GM23248 (cell line): ENCODE measurements around the gene SCN3B. TPM values are rescaled to one million over a fixed set of nuclear protein-coding genes. Genes with fewer than 3 reads are reported as not detected.

Experiments used
- DNase-seq: peaks from one replicate; pipeline ENCODE4 v3.0.0-alpha.2; 2015
- H2AFZ ChIP-seq: fragments of 200-600 bp; sonication (generic); 2 replicates; pipeline ENCODE4 v1.6.1; 2016; ENCODE audit warnings: antibody characterized with exemption
- H3F3A ChIP-seq: fragments of 200-600 bp; sonication (generic); 2 replicates; pipeline ENCODE4 v1.6.1; 2016; ENCODE audit warnings: mild to moderate bottlenecking, antibody characterized with exemption, mixed run types; ENCODE audit not compliant: insufficient read depth
- H3K27ac ChIP-seq: fragments of 200-600 bp; sonication (generic); 2 replicates; pipeline ENCODE4 v1.5.1; 2016; ENCODE audit warnings: mild to moderate bottlenecking
- H3K27me3 ChIP-seq: fragments of 200-600 bp; sonication (generic); replicated peaks from 2 replicates; pipeline ENCODE4 v1.6.1; 2016; ENCODE audit warnings: mild to moderate bottlenecking; ENCODE audit not compliant: insufficient read depth
- H3K36me3 ChIP-seq: fragments of 200-600 bp; sonication (generic); 2 replicates; pipeline ENCODE4 v1.6.1; 2016; ENCODE audit warnings: low read depth, mild to moderate bottlenecking
- H3K4me1 ChIP-seq: fragments of 200-600 bp; sonication (generic); 2 replicates; pipeline ENCODE4 v1.6.1; 2016; ENCODE audit warnings: mild to moderate bottlenecking; ENCODE audit not compliant: insufficient read depth
- H3K4me2 ChIP-seq: fragments of 200-600 bp; sonication (generic); one replicate; pipeline ENCODE4 v1.6.1; 2016; ENCODE audit warnings: mild to moderate bottlenecking; ENCODE audit not compliant: unreplicated experiment
- H3K4me3 ChIP-seq: fragments of 200-600 bp; sonication (generic); 2 replicates; pipeline ENCODE4 v1.5.1; 2016; ENCODE audit warnings: mild to moderate bottlenecking
- H3K79me2 ChIP-seq: fragments of 200-600 bp; sonication (generic); 2 replicates; pipeline ENCODE4 v1.6.1; 2016; ENCODE audit warnings: mild to moderate bottlenecking; ENCODE audit not compliant: insufficient read depth
- H3K9ac ChIP-seq: fragments of 200-600 bp; sonication (generic); 2 replicates; pipeline ENCODE4 v1.6.1; 2016; ENCODE audit warnings: mild to moderate bottlenecking
- H3K9me2 ChIP-seq: fragments of 200-600 bp; sonication (generic); 2 replicates; pipeline ENCODE4 v1.6.1; 2016; ENCODE audit warnings: mixed run types, mild to moderate bottlenecking, moderate library complexity; ENCODE audit not compliant: insufficient read depth
- H3K9me3 ChIP-seq: fragments of 200-600 bp; sonication (generic); one replicate; pipeline ENCODE4 v1.6.1; 2017; ENCODE audit warnings: low read depth
- H4K20me1 ChIP-seq: fragments of 200-600 bp; sonication (generic); 2 replicates; pipeline ENCODE4 v1.6.0; 2016; ENCODE audit not compliant: insufficient read depth
- EZH2 ChIP-seq: fragments of 200-600 bp; sonication (generic); IDR thresholded peaks from 2 replicates; pipeline ENCODE4 v1.6.1; 2018; ENCODE audit warnings: antibody characterized with exemption, mild to moderate bottlenecking; ENCODE audit not compliant: insufficient read depth, poor library complexity, severe bottlenecking
- EZH2phosphoT487 ChIP-seq: fragments of 200-600 bp; sonication (generic); IDR thresholded peaks from 2 replicates; pipeline ENCODE4 v1.6.1; 2018; ENCODE audit warnings: antibody characterized with exemption, moderate library complexity, mild to moderate bottlenecking, low read depth; ENCODE audit not compliant: insufficient read depth
- whole genome bisulfite sequencing, 2 experiments: methylation state at CpG; one replicate each; pipeline ENCODE4 v1.1.6; 2015 to 2017; ENCODE audit warnings: low lambda C conversion rate in 2 of 2, low coverage in 1 of 2; ENCODE audit errors: missing lambda C conversion rate in 2 of 2; 5-methylcytosine and 5-hydroxymethylcytosine counted together
- in situ Hi-C: fragments of 300-500 bp; cut with MboI; formaldehyde crosslinking; loops from 2 replicates; pipeline ENCODE4 v1.15.0; 2020
- polyA plus RNA-seq: library from polyadenylated mRNA; unstranded; fragments of >200 nt; fragmentation: Nextera tagmentation; extraction: Ambion mirVana; gene quantifications from 2 replicates; pipeline ENCODE4 v1.2.1, GENCODE V29; 2016
- total RNA-seq: library from RNA; depleted of rRNA; stranded (reverse); fragments of >200 nt; shearing (Covaris generic); gene quantifications from 2 replicates; pipeline ENCODE4 v1.2.3, GENCODE V29; 2014

SCN3B gene
- total and polyA plus RNA-seq, 2 experiments from 2014 or later: 0.33 TPM; not detected in 1

GRCh38 chr11:123681030-123681429 is 26.6 kb upstream of the SCN3B start:
- Histone ChIP-seq H3K9me3 (no peaks in the 10 kb centered on the region), H3K36me3 (no peaks in the 10 kb centered on the region), H3K79me2 (no peaks in the 10 kb centered on the region), H4K20me1 (no peaks in the 10 kb centered on the region), H3K4me3 (no peak overlapping the region), H3K9ac (no peak overlapping the region), H3F3A (no peaks in the 10 kb centered on the region), H2AFZ (no peak overlapping the region), H3K9me2 (no peaks in the 10 kb centered on the region), H3K4me1 (no peaks in the 10 kb centered on the region), H3K27me3 (peaks cover 39% of the 10 kb centered on the region), H3K27ac (no peak overlapping the region), H3K4me2 (no peak overlapping the region)
- TF ChIP-seq EZH2: no peak
- no peak for TF ChIP-seq EZH2phosphoT487
- WGBS, 2 experiments: 32 to 34% methylated on average over 2 of the region's 2 CpGs
- DNase-seq: no peak
- in situ Hi-C loops: no loop called here

- H4K20me1 ChIP-seq: no peaks in the 10 kb centered on the region
- H3K9me2 ChIP-seq: no peaks in the 10 kb centered on the region
- H2AFZ ChIP-seq: no peak overlapping the region
- H3K9me3 ChIP-seq: no peaks in the 10 kb centered on the region
- no peaks in the 10 kb centered on the region for H3K36me3 ChIP-seq
- no peak overlapping the region for H3K4me3 ChIP-seq
- no peak overlapping the region for H3K9ac ChIP-seq
- no peaks in the 10 kb centered on the region for H3K4me1 ChIP-seq
- H3K27me3 ChIP-seq: peaks cover 25% of the 10 kb centered on the region
- no peak overlapping the region for H3K27ac ChIP-seq
- H3F3A ChIP-seq: no peaks in the 10 kb centered on the region
- WGBS, 2 experiments: 53 to 64% methylated on average over 2 of the region's 2 CpGs
- in situ Hi-C loops: no loop called here
- TF ChIP-seq EZH2phosphoT487 (no peak), EZH2 (no peak)
- H3K79me2 ChIP-seq: no peaks in the 10 kb centered on the region
- H3K4me2 ChIP-seq: no peak overlapping the region
- no peak for DNase-seq
Observed at GRCh38 chr11:123678246-123678645, 23.8 kb upstream of the SCN3B start.

- Histone ChIP-seq H3K4me3 (no peak overlapping the region), H3K9me3 (no peaks in the 10 kb centered on the region), H3K27me3 (peaks cover 26% of the 10 kb centered on the region), H3K79me2 (no peaks in the 10 kb centered on the region), H3K27ac (no peak overlapping the region), H3K4me1 (no peaks in the 10 kb centered on the region), H3K4me2 (no peak overlapping the region), H3K9ac (no peak overlapping the region), H2AFZ (no peak overlapping the region), H3K36me3 (no peaks in the 10 kb centered on the region), H3F3A (no peaks in the 10 kb centered on the region), H4K20me1 (no peaks in the 10 kb centered on the region), H3K9me2 (no peaks in the 10 kb centered on the region)
- DNase-seq: no peak
- WGBS, 2 experiments: 33 to 35% methylated on average over 2 of the region's 2 CpGs
- in situ Hi-C loops: no loop called here
- TF ChIP-seq EZH2 (no peak), EZH2phosphoT487 (no peak)
Observed at GRCh38 chr11:123677510-123677909, 23.1 kb upstream of the SCN3B start.

- no peak overlapping the region for H3K27ac ChIP-seq
- H3K9me3 ChIP-seq: no peaks in the 10 kb centered on the region
- no peak overlapping the region for H2AFZ ChIP-seq
- no peaks in the 10 kb centered on the region for H3K36me3 ChIP-seq
- 52 to 56% methylated on average over 2 of the region's 2 CpGs for WGBS, 2 experiments
- no peaks in the 10 kb centered on the region for H3K9me2 ChIP-seq
- peaks cover 25% of the 10 kb centered on the region for H3K27me3 ChIP-seq
- H3K79me2 ChIP-seq: no peaks in the 10 kb centered on the region
- no peak overlapping the region for H3K4me2 ChIP-seq
- in situ Hi-C loops: no loop called here
- H3K4me3 ChIP-seq: no peak overlapping the region
- no peak for TF ChIP-seq EZH2
- no peak for TF ChIP-seq EZH2phosphoT487
- no peaks in the 10 kb centered on the region for H4K20me1 ChIP-seq
- H3F3A ChIP-seq: no peaks in the 10 kb centered on the region
- no peak overlapping the region for H3K9ac ChIP-seq
- H3K4me1 ChIP-seq: no peaks in the 10 kb centered on the region
- DNase-seq: no peak
Observed at GRCh38 chr11:123674297-123674696, 19.9 kb upstream of the SCN3B start.

- Histone ChIP-seq H3K4me3 (no peak overlapping the region), H3K4me2 (no peak overlapping the region), H3K79me2 (no peaks in the 10 kb centered on the region), H3K9me2 (no peaks in the 10 kb centered on the region), H3F3A (no peaks in the 10 kb centered on the region), H3K36me3 (no peaks in the 10 kb centered on the region), H3K4me1 (no peaks in the 10 kb centered on the region), H3K9me3 (no peaks in the 10 kb centered on the region), H4K20me1 (no peaks in the 10 kb centered on the region), H3K27me3 (peaks cover 33% of the 10 kb centered on the region), H3K27ac (no peak overlapping the region), H3K9ac (no peak overlapping the region), H2AFZ (no peak overlapping the region)
- in situ Hi-C loops: no loop called here
- WGBS, 2 experiments: 46 to 55% methylated on average over 5 of the region's 5 CpGs
- DNase-seq: no peak
- no peak for TF ChIP-seq EZH2
- no peak for TF ChIP-seq EZH2phosphoT487
Observed at GRCh38 chr11:123672568-123672967, 18.1 kb upstream of the SCN3B start.
